Osteoblast (primary cell): ENCODE measurements around the gene LRBA. TPM values are rescaled to one million over a fixed set of nuclear protein-coding genes. Genes with fewer than 3 reads are reported as not detected.
A peak's percentile ranks its signal among the peaks of the same experiment; 100 is the strongest.

Source experiments
- DNase-seq: peaks from one replicate; pipeline ENCODE4 v3.0.0; 2011; ENCODE audit warnings: low spot score, mixed read lengths; ENCODE audit not compliant: insufficient read length; ENCODE audit errors: missing footprints
- H2AFZ ChIP-seq: 2 replicates; pipeline ENCODE4 v1.6.0; 2011; ENCODE audit warnings: mild to moderate bottlenecking, low read length
- H3K27ac ChIP-seq: 2 replicates; pipeline ENCODE4 v1.5.1; 2011; ENCODE audit warnings: mild to moderate bottlenecking, low read depth, low read length, moderate library complexity
- H3K27me3 ChIP-seq: 2 replicates; pipeline ENCODE4 v1.6.0; 2012; ENCODE audit warnings: mild to moderate bottlenecking, control low read depth, inconsistent platforms, low read length, moderate library complexity; ENCODE audit not compliant: insufficient read depth
- H3K36me3 ChIP-seq: 2 replicates; pipeline ENCODE4 v1.5.1; 2011; ENCODE audit warnings: mild to moderate bottlenecking, low read length, control low read depth, moderate library complexity; ENCODE audit not compliant: insufficient read depth
- H3K4me1 ChIP-seq: 2 replicates; pipeline ENCODE4 v1.5.1; 2011; ENCODE audit warnings: mild to moderate bottlenecking, low read length, control low read depth, moderate library complexity; ENCODE audit not compliant: insufficient read depth
- H3K4me2 ChIP-seq: 2 replicates; pipeline ENCODE4 v1.6.0; 2011; ENCODE audit warnings: mild to moderate bottlenecking, low read length; ENCODE audit not compliant: insufficient read depth
- H3K4me3 ChIP-seq: fragments of 200-600 bp; sonication (generic); 3 replicates; pipeline ENCODE4 v1.5.1; 2012; ENCODE audit warnings: mild to moderate bottlenecking, low read length, inconsistent platforms; ENCODE audit not compliant: insufficient read depth
- H3K79me2 ChIP-seq: 2 replicates; pipeline ENCODE4 v1.6.0; 2012; ENCODE audit warnings: mild to moderate bottlenecking, low read length, control low read depth, inconsistent platforms; ENCODE audit not compliant: insufficient read depth
- H3K9me3 ChIP-seq: 2 replicates; pipeline ENCODE4 v1.5.1; 2011; ENCODE audit warnings: low read depth, low read length, control low read depth
- H4K20me1 ChIP-seq: 2 replicates; pipeline ENCODE4 v1.6.0; 2012; ENCODE audit warnings: mild to moderate bottlenecking, low read length, control low read depth; ENCODE audit not compliant: insufficient read depth
- CTCF ChIP-seq: IDR thresholded peaks from 2 replicates; pipeline ENCODE4 v1.5.1; 2011; ENCODE audit warnings: mild to moderate bottlenecking, low read depth, low read length, moderate library complexity; ENCODE audit errors: extremely low read depth
- total RNA-seq: library from RNA; depleted of rRNA; stranded (reverse); fragments of >200 nt; gene quantifications from 2 replicates; pipeline ENCODE4 v1.2.3, GENCODE V29; 2012

LRBA gene
- total RNA-seq, 1 donor = 67.3 TPM

- Histone ChIP-seq H3K4me3 (no peak overlapping the region), H3K79me2 (no peaks in the 10 kb centered on the region), H2AFZ (no peak overlapping the region), H3K27me3 (no peaks in the 10 kb centered on the region), H3K9me3 (no peaks in the 10 kb centered on the region), H3K27ac (no peak overlapping the region), H3K36me3 (no peaks in the 10 kb centered on the region), H3K4me2 (no peak overlapping the region), H3K4me1 (no peaks in the 10 kb centered on the region), H4K20me1 (no peaks in the 10 kb centered on the region)
- no peak for TF ChIP-seq CTCF
- no peak for DNase-seq
These were observed 415.5 kb downstream of the LRBA start for GRCh38 chr4:150599547-150599946.

- Histone ChIP-seq H3K79me2 (no peaks in the 10 kb centered on the region), H3K9me3 (no peaks in the 10 kb centered on the region), H3K4me3 (no peak overlapping the region), H4K20me1 (no peaks in the 10 kb centered on the region), H3K27ac (no peak overlapping the region), H3K4me1 (no peaks in the 10 kb centered on the region), H3K27me3 (no peaks in the 10 kb centered on the region), H3K4me2 (no peak overlapping the region), H2AFZ (no peak overlapping the region), H3K36me3 (no peaks in the 10 kb centered on the region)
- TF ChIP-seq CTCF = no peak
- DNase-seq = no peak
These were observed 416.2 kb downstream of the LRBA start for GRCh38 chr4:150598909-150599308.

GRCh38 chr4:150593996-150594395, 421.1 kb downstream of the LRBA start:
- no peaks in the 10 kb centered on the region for H4K20me1 ChIP-seq
- DNase-seq = no peak
- no peaks in the 10 kb centered on the region for H3K36me3 ChIP-seq
- no peak overlapping the region for H3K4me3 ChIP-seq
- no peaks in the 10 kb centered on the region for H3K9me3 ChIP-seq
- H3K4me2 ChIP-seq = no peak overlapping the region
- H3K79me2 ChIP-seq = peaks cover 23% of the 10 kb centered on the region
- no peak overlapping the region for H3K27ac ChIP-seq
- peaks cover 6% of the 10 kb centered on the region for H3K4me1 ChIP-seq
- peak; percentile 24 for TF ChIP-seq CTCF
- no peak overlapping the region for H2AFZ ChIP-seq
- no peaks in the 10 kb centered on the region for H3K27me3 ChIP-seq

GRCh38 chr4:150591904-150592303, 423.2 kb downstream of the LRBA start:
- no peaks in the 10 kb centered on the region for H3K9me3 ChIP-seq
- peak overlapping the region; percentile 71 for H2AFZ ChIP-seq
- H3K4me2 ChIP-seq = peak overlapping the region; percentile 47
- no peak overlapping the region for H3K4me3 ChIP-seq
- peaks cover 43% of the 10 kb centered on the region for H3K79me2 ChIP-seq
- TF ChIP-seq CTCF = no peak
- H4K20me1 ChIP-seq = no peaks in the 10 kb centered on the region
- H3K4me1 ChIP-seq = peaks cover 6% of the 10 kb centered on the region
- H3K27ac ChIP-seq = no peak overlapping the region
- DNase-seq = no peak
- H3K27me3 ChIP-seq = no peaks in the 10 kb centered on the region
- H3K36me3 ChIP-seq = peaks cover 3% of the 10 kb centered on the region
